Trophoblast cell (in vitro differentiated cells and primary cell): ENCODE measurements around the gene PNMT.

Source experiments
- DNase-seq, 2 donors: peaks; one replicate each; pipeline ENCODE4 v3.0.0-alpha.2; 2016
- H2AFZ ChIP-seq: 2 replicates; pipeline ENCODE4 v1.6.1; 2013; ENCODE audit warnings: low read length, moderate library complexity, mild to moderate bottlenecking; ENCODE audit not compliant: insufficient read depth, poor library complexity
- H2AK5ac ChIP-seq: 2 replicates; pipeline ENCODE4 v1.6.1; 2013; ENCODE audit warnings: mild to moderate bottlenecking, low read length
- H2BK120ac ChIP-seq: 2 replicates; pipeline ENCODE4 v1.6.1; 2013; ENCODE audit warnings: low read length, mild to moderate bottlenecking, moderate library complexity; ENCODE audit not compliant: insufficient read depth, poor library complexity
- H2BK12ac ChIP-seq: 2 replicates; pipeline ENCODE4 v1.6.1; 2013; ENCODE audit warnings: mild to moderate bottlenecking, low read length, moderate library complexity
- H2BK5ac ChIP-seq: 2 replicates; pipeline ENCODE4 v1.6.1; 2013; ENCODE audit warnings: low read length, low read depth, moderate library complexity, mild to moderate bottlenecking; ENCODE audit not compliant: poor library complexity
- H3K14ac ChIP-seq: 2 replicates; pipeline ENCODE4 v1.6.1; 2013; ENCODE audit warnings: mild to moderate bottlenecking, low read length
- H3K18ac ChIP-seq: 2 replicates; pipeline ENCODE4 v1.6.1; 2013; ENCODE audit warnings: mild to moderate bottlenecking, low read length
- H3K23ac ChIP-seq: 2 replicates; pipeline ENCODE4 v1.6.1; 2013; ENCODE audit warnings: low read length
- H3K27ac ChIP-seq: 2 replicates; pipeline ENCODE4 v1.5.1; 2013; ENCODE audit warnings: low read depth, mild to moderate bottlenecking, inconsistent platforms, low read length, moderate library complexity
- H3K27me3 ChIP-seq: 2 replicates; pipeline ENCODE4 v1.6.1; 2013; ENCODE audit warnings: inconsistent platforms, mild to moderate bottlenecking, low read length, moderate library complexity; ENCODE audit not compliant: insufficient read depth
- H3K36me3 ChIP-seq, 2 experiments: 1 replicate in 1 of 2; 2 replicates in 1 of 2; pipeline ENCODE4 v1.6.1; 2013; ENCODE audit warnings: low read length in 2 of 2, mild to moderate bottlenecking in 2 of 2, moderate library complexity in 1 of 2; ENCODE audit not compliant: insufficient read depth in 2 of 2, control insufficient read depth in 1 of 2
- H3K4ac ChIP-seq: 2 replicates; pipeline ENCODE4 v1.6.1; 2013; ENCODE audit warnings: low read depth, mild to moderate bottlenecking, low read length, moderate library complexity
- H3K4me1 ChIP-seq, 2 experiments: 1 replicate in 1 of 2; 2 replicates in 1 of 2; pipeline ENCODE4 v1.6.1; 2013; ENCODE audit warnings: low read length in 2 of 2, mild to moderate bottlenecking in 2 of 2, moderate library complexity in 1 of 2; ENCODE audit not compliant: insufficient read depth in 2 of 2, control insufficient read depth in 1 of 2
- H3K4me2 ChIP-seq: 2 replicates; pipeline ENCODE4 v1.6.1; 2013; ENCODE audit warnings: inconsistent platforms, mild to moderate bottlenecking, low read length, moderate library complexity
- H3K4me3 ChIP-seq: 2 replicates; pipeline ENCODE4 v1.5.1; 2013; ENCODE audit warnings: mild to moderate bottlenecking, low read depth, low read length, inconsistent platforms
- H3K79me1 ChIP-seq: one replicate; pipeline ENCODE4 v1.6.1; 2013; ENCODE audit warnings: low read length
- H3K79me2 ChIP-seq: 2 replicates; pipeline ENCODE4 v1.6.1; 2013; ENCODE audit warnings: low read length, mild to moderate bottlenecking; ENCODE audit not compliant: control insufficient read depth, insufficient read depth, poor library complexity
- H3K9ac ChIP-seq: 2 replicates; pipeline ENCODE4 v1.6.1; 2013; ENCODE audit warnings: mild to moderate bottlenecking, low read length
- H3K9me3 ChIP-seq: 2 replicates; pipeline ENCODE4 v1.6.1; 2013; ENCODE audit warnings: low read depth, mild to moderate bottlenecking, control low read depth, inconsistent platforms, low read length; ENCODE audit not compliant: insufficient read depth
- H4K12ac ChIP-seq: 2 replicates; pipeline ENCODE4 v1.6.1; 2013; ENCODE audit warnings: low read depth, mild to moderate bottlenecking, low read length, moderate library complexity
- H4K8ac ChIP-seq: 2 replicates; pipeline ENCODE4 v1.6.1; 2013; ENCODE audit warnings: low read depth, mild to moderate bottlenecking, low read length, moderate library complexity
- H4K91ac ChIP-seq: one replicate; pipeline ENCODE4 v1.6.1; 2013; ENCODE audit warnings: low read depth, mild to moderate bottlenecking, low read length, moderate library complexity
- WGBS: extraction: QIAGEN DNeasy Blood & Tissue Kit; methylation state at CpG from one replicate; pipeline ENCODE4 v1.1.7; 2013; ENCODE audit warnings: missing lambda C conversion rate; ENCODE audit not compliant: insufficient read length, insufficient coverage; ENCODE audit errors: extremely low coverage; 5-methylcytosine and 5-hydroxymethylcytosine counted together

PNMT gene

DNA sequence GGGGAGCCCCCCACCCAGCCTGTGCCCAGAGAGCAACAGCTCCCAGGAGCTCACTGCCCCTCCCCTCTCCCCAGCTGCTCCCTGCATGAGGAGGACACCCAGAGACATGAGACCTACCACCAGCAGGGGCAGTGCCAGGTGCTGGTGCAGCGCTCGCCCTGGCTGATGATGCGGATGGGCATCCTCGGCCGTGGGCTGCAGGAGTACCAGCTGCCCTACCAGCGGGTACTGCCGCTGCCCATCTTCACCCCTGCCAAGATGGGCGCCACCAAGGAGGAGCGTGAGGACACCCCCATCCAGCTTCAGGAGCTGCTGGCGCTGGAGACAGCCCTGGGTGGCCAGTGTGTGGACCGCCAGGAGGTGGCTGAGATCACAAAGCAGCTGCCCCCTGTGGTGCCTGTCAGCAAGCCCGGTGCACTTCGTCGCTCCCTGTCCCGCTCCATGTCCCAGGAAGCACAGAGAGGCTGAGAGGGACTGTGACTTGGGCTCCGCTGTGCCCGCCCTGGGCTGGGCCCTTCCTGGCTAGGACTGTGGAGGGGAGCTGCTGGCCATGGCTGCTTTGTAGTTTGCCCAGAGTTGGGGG is 2.5 kb upstream of the PNMT start:
- Histone ChIP-seq H3K4me3 (no peak overlapping the region), H3K14ac (no peak overlapping the region), H2BK5ac (no peak overlapping the region), H3K27ac (no peak overlapping the region), H3K9ac (no peak overlapping the region), H3K9me3 (peaks cover 1% of the 10 kb centered on the region), H2BK12ac (no peak overlapping the region), H3K27me3 (peaks cover 21% of the 10 kb centered on the region), H2BK120ac (no peak overlapping the region), H4K12ac (no peak overlapping the region), H2AK5ac (no peak overlapping the region), H3K79me2 (no peaks in the 10 kb centered on the region), H2AFZ (no peak overlapping the region), H4K8ac (no peak overlapping the region), H3K18ac (no peak overlapping the region), H4K91ac (no peak overlapping the region), H3K4me2 (no peak overlapping the region), H3K4ac (no peak overlapping the region), H3K4me1 (peaks cover 11 to 14% of the 10 kb centered on the region in 2 experiments), H3K23ac (no peak overlapping the region), H3K36me3 (peaks cover 15 to 16% of the 10 kb centered on the region in 2 experiments), H3K79me1 (no peaks in the 10 kb centered on the region)
- no CpG with 5 or more reads among the region's 17 CpGs for WGBS
- peak in 1 of 2 donors; percentile 10 for DNase-seq

DNA sequence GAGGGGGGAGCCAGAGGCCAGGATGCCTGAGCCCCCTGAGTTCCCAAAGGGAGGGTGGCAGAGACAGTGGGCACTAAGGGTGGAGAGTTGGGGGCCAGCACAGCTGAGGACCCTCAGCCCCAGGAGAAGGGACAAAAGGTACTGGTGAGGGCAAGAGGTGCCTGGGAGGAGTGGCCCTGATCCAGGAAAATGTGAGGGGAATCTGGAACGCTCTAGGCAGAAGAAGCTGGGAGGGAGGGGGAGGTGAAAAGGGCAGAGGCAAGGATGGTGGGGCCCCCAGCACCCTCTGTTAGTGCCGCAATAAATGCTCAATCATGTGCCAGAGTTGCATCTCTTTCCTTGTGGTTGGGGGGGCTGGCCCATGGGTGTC is 2.0 kb upstream of the PNMT start:
- no CpG with 5 or more reads among the region's 2 CpGs for WGBS
- H3K36me3 ChIP-seq = peaks cover 10 to 11% of the 10 kb centered on the region in 2 experiments
- no peaks in the 10 kb centered on the region for H3K79me2 ChIP-seq
- H2BK12ac ChIP-seq = no peak overlapping the region
- H2AK5ac ChIP-seq = no peak overlapping the region
- H3K27me3 ChIP-seq = peaks cover 21% of the 10 kb centered on the region
- no peak overlapping the region for H3K9ac ChIP-seq
- no peak overlapping the region for H3K4me2 ChIP-seq
- H3K23ac ChIP-seq = no peak overlapping the region
- peaks cover 11 to 14% of the 10 kb centered on the region in 2 experiments for H3K4me1 ChIP-seq
- H3K4me3 ChIP-seq = no peak overlapping the region
- no peak overlapping the region for H3K18ac ChIP-seq
- no peak overlapping the region for H2BK120ac ChIP-seq
- no peak overlapping the region for H2BK5ac ChIP-seq
- H4K12ac ChIP-seq = no peak overlapping the region
- H3K9me3 ChIP-seq = no peaks in the 10 kb centered on the region
- no peak overlapping the region for H2AFZ ChIP-seq
- H3K14ac ChIP-seq = no peak overlapping the region
- H4K8ac ChIP-seq = no peak overlapping the region
- no peak for DNase-seq
- H4K91ac ChIP-seq = no peak overlapping the region
- no peaks in the 10 kb centered on the region for H3K79me1 ChIP-seq
- no peak overlapping the region for H3K4ac ChIP-seq
- no peak overlapping the region for H3K27ac ChIP-seq

DNA sequence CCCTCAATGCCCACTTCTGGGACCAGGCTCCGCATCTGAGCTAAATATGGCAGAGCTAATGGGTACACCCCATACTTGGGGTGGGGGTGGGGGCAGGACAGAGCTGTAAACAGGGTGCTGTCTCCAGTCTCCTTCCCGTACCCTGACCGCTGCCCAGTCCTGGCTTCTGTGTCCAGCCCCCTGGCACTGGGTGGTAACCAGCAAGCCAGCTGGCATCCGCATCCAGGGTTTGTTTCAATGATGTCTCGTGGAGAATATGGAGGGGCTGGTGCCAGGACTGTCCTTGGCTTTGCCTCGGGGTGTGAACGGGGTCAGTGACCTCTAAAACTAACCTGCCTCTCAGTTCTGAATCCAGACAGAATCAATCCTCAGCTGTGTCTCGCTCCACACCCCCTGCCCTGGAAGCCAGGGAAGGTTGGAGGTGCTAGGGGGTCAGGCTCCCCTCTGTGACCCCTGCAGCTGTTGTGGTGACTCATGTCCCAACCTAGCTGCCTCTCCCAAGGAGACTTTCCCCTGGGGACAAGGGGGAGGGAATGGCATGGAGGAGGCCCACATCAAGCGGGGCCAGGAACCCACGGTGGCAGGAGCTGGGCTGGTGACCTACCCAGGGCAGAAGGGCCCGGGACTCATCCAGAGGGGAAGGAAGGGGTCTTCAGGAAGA is 1.5 kb upstream of the PNMT start:
- H2AFZ ChIP-seq = no peak overlapping the region
- no peak overlapping the region for H3K4me3 ChIP-seq
- no peaks in the 10 kb centered on the region for H3K79me1 ChIP-seq
- H3K4me2 ChIP-seq = no peak overlapping the region
- DNase-seq = peak in 1 of 2 donors; percentile 8
- H3K4me1 ChIP-seq = peaks cover 11 to 14% of the 10 kb centered on the region in 2 experiments
- no peak overlapping the region for H3K4ac ChIP-seq
- no peak overlapping the region for H3K9ac ChIP-seq
- no peak overlapping the region for H3K14ac ChIP-seq
- H2BK120ac ChIP-seq = no peak overlapping the region
- H3K23ac ChIP-seq = no peak overlapping the region
- no peaks in the 10 kb centered on the region for H3K9me3 ChIP-seq
- no peak overlapping the region for H3K18ac ChIP-seq
- H2BK5ac ChIP-seq = no peak overlapping the region
- H3K79me2 ChIP-seq = no peaks in the 10 kb centered on the region
- H2AK5ac ChIP-seq = no peak overlapping the region
- no peak overlapping the region for H2BK12ac ChIP-seq
- no peak overlapping the region for H4K91ac ChIP-seq
- H4K12ac ChIP-seq = no peak overlapping the region
- H3K36me3 ChIP-seq = peaks cover 6 to 7% of the 10 kb centered on the region in 2 experiments
- H3K27ac ChIP-seq = no peak overlapping the region
- WGBS = no CpG with 5 or more reads among the region's 11 CpGs
- H3K27me3 ChIP-seq = peaks cover 21% of the 10 kb centered on the region
- no peak overlapping the region for H4K8ac ChIP-seq

DNA sequence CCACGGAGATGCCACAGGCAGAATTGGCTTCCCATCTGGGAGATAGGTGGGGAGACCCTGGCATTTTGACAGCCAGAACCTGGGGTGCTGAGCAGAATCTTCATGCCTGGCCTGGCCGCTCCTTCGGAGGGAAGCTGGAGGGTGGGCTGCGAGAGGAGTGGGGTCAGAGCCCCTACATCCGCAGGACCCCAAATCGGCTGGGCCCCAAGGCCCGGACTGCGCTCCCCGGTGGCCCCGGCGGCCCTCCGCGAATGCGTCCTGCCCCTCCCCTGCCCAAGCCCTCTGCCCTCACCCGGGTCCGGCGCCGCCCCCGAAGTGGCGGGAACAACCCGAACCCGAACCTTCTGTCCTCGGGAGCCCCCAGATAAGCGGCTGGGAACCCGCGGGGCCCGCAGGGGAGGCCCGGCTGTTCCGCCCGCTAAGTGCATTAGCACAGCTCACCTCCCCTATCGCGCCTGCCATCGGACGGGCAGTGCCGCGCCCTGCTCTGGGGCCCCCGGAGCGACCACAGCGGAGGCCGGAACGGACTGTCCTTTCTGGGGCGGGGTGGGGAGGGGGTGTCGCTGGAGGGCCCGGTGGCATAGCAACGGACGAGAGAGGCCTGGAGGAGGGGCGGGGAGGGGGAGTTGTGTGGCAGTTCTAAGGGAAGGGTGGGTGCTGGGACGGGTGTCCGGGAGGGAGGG is 850 bp upstream of the PNMT start:
- Histone ChIP-seq H2BK120ac (no peak overlapping the region), H3K14ac (no peak overlapping the region), H3K4ac (no peak overlapping the region), H3K79me2 (no peaks in the 10 kb centered on the region), H2AFZ (no peak overlapping the region), H2BK12ac (no peak overlapping the region), H3K23ac (no peak overlapping the region), H3K4me3 (no peak overlapping the region), H3K9me3 (no peaks in the 10 kb centered on the region), H2AK5ac (no peak overlapping the region), H3K27me3 (peaks cover 21% of the 10 kb centered on the region), H4K12ac (no peak overlapping the region), H3K9ac (no peak overlapping the region), H3K27ac (no peak overlapping the region), H3K4me1 (peaks cover 11 to 14% of the 10 kb centered on the region in 2 experiments), H3K79me1 (no peaks in the 10 kb centered on the region), H4K8ac (no peak overlapping the region), H3K36me3 (peaks cover under 1 to 5% of the 10 kb centered on the region in 2 experiments), H3K18ac (no peak overlapping the region), H4K91ac (no peak overlapping the region), H2BK5ac (no peak overlapping the region), H3K4me2 (peak overlapping the region; percentile 75)
- peak in 1 of 2 donors; percentile 24 for DNase-seq
- WGBS = no CpG with 5 or more reads among the region's 49 CpGs
